Measurements from ENCODE around the gene RPS6KC1. TPM values are rescaled to one million over a fixed set of nuclear protein-coding genes. Genes with fewer than 3 reads are reported as not detected.

RPS6KC1 gene
- total and polyA plus RNA-seq, 2 of the 4 experiments (the other 2 are of a cell fraction) = 7.9 to 23.7 TPM

- H4K8ac ChIP-seq (ENCODE audit: low read depth in 2 of 2, low read length in 2 of 2) = no peak overlapping the region
- peaks cover 7 to 8% of the 10 kb centered on the region in 2 experiments; a peak in 3 of 4 replicates for H3K79me1 ChIP-seq (ENCODE audit: low read depth in 1 of 2, low read length in 2 of 2)
- H2BK5ac ChIP-seq (ENCODE audit: low read depth, low read length, poor library complexity, severe bottlenecking) = no peak overlapping the region
- H3K4me3 ChIP-seq (ENCODE audit: insufficient read depth, low read depth, low read length) = no peak overlapping the region
- ATAC-seq (ENCODE audit: low read depth) (no peak), DNase-seq (no peak)
- TF ChIP-seq POLR2A (IDR thresholded peaks at IDR 0.05; ENCODE audit: low read depth, low read length) (no peak), FOS (IDR thresholded peaks at IDR 0.05; ENCODE audit: low read depth, low read length) (no peak), SMC3 (IDR thresholded peaks at IDR 0.05; ENCODE audit: low read depth, low read length) (no peak), CEBPB (IDR thresholded peaks at IDR 0.05; ENCODE audit: low read depth, low read length) (no peak), MAFK (IDR thresholded peaks at IDR 0.05; ENCODE audit: low read depth, low read length) (no peak), NFE2L2 (IDR thresholded peaks at IDR 0.05; ENCODE audit: low read depth, low read length) (no peak), CHD1 (IDR thresholded peaks at IDR 0.05; ENCODE audit: low read depth, low read length) (no peak), RCOR1 (IDR thresholded peaks at IDR 0.05; ENCODE audit: insufficient replicate concordance, low read length) (no peak), RAD21 (IDR thresholded peaks at IDR 0.05; ENCODE audit: low read length) (no peak)
- TF ChIP-seq, protein P1, sequence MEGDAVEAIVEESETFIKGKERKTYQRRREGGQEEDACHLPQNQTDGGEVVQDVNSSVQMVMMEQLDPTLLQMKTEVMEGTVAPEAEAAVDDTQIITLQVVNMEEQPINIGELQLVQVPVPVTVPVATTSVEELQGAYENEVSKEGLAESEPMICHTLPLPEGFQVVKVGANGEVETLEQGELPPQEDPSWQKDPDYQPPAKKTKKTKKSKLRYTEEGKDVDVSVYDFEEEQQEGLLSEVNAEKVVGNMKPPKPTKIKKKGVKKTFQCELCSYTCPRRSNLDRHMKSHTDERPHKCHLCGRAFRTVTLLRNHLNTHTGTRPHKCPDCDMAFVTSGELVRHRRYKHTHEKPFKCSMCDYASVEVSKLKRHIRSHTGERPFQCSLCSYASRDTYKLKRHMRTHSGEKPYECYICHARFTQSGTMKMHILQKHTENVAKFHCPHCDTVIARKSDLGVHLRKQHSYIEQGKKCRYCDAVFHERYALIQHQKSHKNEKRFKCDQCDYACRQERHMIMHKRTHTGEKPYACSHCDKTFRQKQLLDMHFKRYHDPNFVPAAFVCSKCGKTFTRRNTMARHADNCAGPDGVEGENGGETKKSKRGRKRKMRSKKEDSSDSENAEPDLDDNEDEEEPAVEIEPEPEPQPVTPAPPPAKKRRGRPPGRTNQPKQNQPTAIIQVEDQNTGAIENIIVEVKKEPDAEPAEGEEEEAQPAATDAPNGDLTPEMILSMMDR (conservative IDR thresholded peaks at IDR 0.05; ENCODE audit: low read depth, low read length) = no peak
- TF ChIP-seq, protein P2, sequence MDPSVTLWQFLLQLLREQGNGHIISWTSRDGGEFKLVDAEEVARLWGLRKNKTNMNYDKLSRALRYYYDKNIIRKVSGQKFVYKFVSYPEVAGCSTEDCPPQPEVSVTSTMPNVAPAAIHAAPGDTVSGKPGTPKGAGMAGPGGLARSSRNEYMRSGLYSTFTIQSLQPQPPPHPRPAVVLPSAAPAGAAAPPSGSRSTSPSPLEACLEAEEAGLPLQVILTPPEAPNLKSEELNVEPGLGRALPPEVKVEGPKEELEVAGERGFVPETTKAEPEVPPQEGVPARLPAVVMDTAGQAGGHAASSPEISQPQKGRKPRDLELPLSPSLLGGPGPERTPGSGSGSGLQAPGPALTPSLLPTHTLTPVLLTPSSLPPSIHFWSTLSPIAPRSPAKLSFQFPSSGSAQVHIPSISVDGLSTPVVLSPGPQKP (IDR thresholded peaks at IDR 0.05; ENCODE audit: borderline replicate concordance, low read depth, low read length) = no peak
- intact Hi-C loops (cut with micrococcal nuclease) = no loop called here
- H3K18ac ChIP-seq (ENCODE audit: low read depth, low read length) = no peak overlapping the region
- no peaks in the 10 kb centered on the region for H3K4me1 ChIP-seq (ENCODE audit: control insufficient read depth, insufficient read depth, low read length)
- peaks cover 2% of the 10 kb centered on the region; the same call in 1 of the 2 replicates for H3K9me3 ChIP-seq (ENCODE audit: control insufficient read depth, insufficient read depth, low read length)
- no peak overlapping the region for H3K4ac ChIP-seq (ENCODE audit: low read depth, low read length)
- H3K9me1 ChIP-seq (ENCODE audit: insufficient read depth, low read length) = no peaks in the 10 kb centered on the region
- H4K91ac ChIP-seq (ENCODE audit: insufficient read depth, low read depth, low read length) = no peak overlapping the region
- H3K14ac ChIP-seq (replicated peaks; ENCODE audit: low read depth, low read length) = no peak overlapping the region
- WGBS, 2 experiments (ENCODE audit: extremely low coverage in 2 of 2, insufficient read length in 1 of 2) = no CpG with 5 or more reads among the region's 5 CpGs
- no peak overlapping the region for H2AFZ ChIP-seq (replicated peaks; ENCODE audit: low read length, poor library complexity)
- H3K23ac ChIP-seq (ENCODE audit: low read depth, low read length) = no peak overlapping the region
- in situ Hi-C loops (cut with MboI; ENCODE audit: low sequenced_read_pairs) = no loop called here
- CTCF ChIA-PET = no interaction called here
- H2AK5ac ChIP-seq (ENCODE audit: low read depth, low read length) = no peak overlapping the region
- H3K9ac ChIP-seq (ENCODE audit: low read depth, low read length) = no peak overlapping the region
- dilution Hi-C loops (cut with HindIII; ENCODE audit: low sequenced_read_pairs, unreplicated experiment) = no loop called here
- H3K27me3 ChIP-seq (ENCODE audit: control insufficient read depth, insufficient read depth, low read length) = no peaks in the 10 kb centered on the region
- POLR2A ChIA-PET (ENCODE audit: unreplicated experiment) = no interaction called here
- H3K56ac ChIP-seq (ENCODE audit: extremely low read depth, insufficient read depth, low read length) = no peak overlapping the region
- BruUV-seq (replicated peaks) = no TSS peak
- no peaks in the 10 kb centered on the region for H3K36me3 ChIP-seq (ENCODE audit: control insufficient read depth, insufficient read depth, low read length)
- H3K4me2 ChIP-seq (ENCODE audit: low read depth, low read length) = no peak overlapping the region
- H4K20me1 ChIP-seq (ENCODE audit: insufficient read depth, low read length) = 0 out of 2 replicates have a peak, but pooled peaks cover under 1% of the 10 kb centered on the region
- no peak overlapping the region for H2AK9ac ChIP-seq (replicated peaks; ENCODE audit: low read depth, low read length, poor library complexity)
- H2BK15ac ChIP-seq (ENCODE audit: low read depth, low read length) = no peak overlapping the region
- H2BK20ac ChIP-seq (ENCODE audit: low read depth, low read length) = no peak overlapping the region
- H2BK120ac ChIP-seq (ENCODE audit: low read depth, low read length) = no peak overlapping the region
- no peak overlapping the region for H4K5ac ChIP-seq (ENCODE audit: low read depth, low read length)
- H3K27ac ChIP-seq (ENCODE audit: insufficient read depth, low read length) = no peak overlapping the region
These were observed 108.3 kb downstream of the RPS6KC1 start for GRCh38 chr1:213159376-213159775.
